ENCODE data around the gene PCYT1A.

DNA sequence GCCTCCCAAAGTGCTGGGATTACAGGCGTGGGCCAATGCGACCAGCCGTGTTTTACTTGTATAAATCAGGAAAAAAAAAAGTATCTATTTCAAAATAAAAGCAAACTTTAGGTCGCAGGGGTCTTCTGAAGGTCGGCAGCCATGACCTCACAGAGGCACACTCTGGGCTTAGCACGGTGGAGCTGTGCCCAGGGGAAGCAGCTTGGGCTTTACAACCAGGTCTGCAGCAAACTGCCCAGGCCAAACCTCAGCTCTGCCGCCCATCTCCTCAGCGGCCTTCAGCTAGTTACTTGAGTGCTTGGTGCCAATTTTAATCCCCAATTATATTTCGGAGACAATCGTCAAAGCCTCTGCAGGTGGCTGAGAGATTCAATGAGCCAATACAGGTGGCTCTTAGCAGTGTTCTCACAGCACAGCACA, 106.4 kb downstream of the PCYT1A start:
- TF ChIP-seq EZH2phosphoT487 (IDR thresholded peaks at IDR 0.05; ENCODE audit: insufficient read depth, low read depth) (no peak), EZH2 (IDR thresholded peaks at IDR 0.05; ENCODE audit: insufficient read depth, poor library complexity, severe bottlenecking) (no peak)

All from GM23248 (cell line).